HepG2 (cell line): ENCODE data around the gene LRRC8D. TPM values are rescaled to one million over a fixed set of nuclear protein-coding genes. Genes with fewer than 3 reads are reported as not detected.

ENCODE experiments used
- CREB3 ChIP-seq: sonication (generic); formaldehyde crosslinking; IDR thresholded peaks from 2 replicates; pipeline ENCODE4 v1.5.0; 2020; ENCODE audit warnings: missing genetic modification reagents
- EZH2 ChIP-seq: conservative IDR thresholded peaks from 2 replicates; pipeline ENCODE4 v1.6.1; 2012; ENCODE audit warnings: mild to moderate bottlenecking, low read depth, low read length, moderate library complexity
- FOXA3 ChIP-seq: IDR thresholded peaks from 2 replicates; pipeline ENCODE4 v1.6.1; 2016; ENCODE audit warnings: missing genetic modification reagents, missing compliant biosample characterization
- FOXK1 ChIP-seq: sonication (generic); formaldehyde crosslinking; IDR thresholded peaks from 2 replicates; pipeline ENCODE4 v1.4.0; 2020; ENCODE audit warnings: low read depth, missing genetic modification reagents, borderline replicate concordance
- FOXK2 ChIP-seq: fragments of 450-650 bp; IDR thresholded peaks from 2 replicates; pipeline ENCODE4 v1.6.1; 2016
- HIC2 ChIP-seq: sonication (generic); formaldehyde crosslinking; IDR thresholded peaks from 2 replicates; pipeline ENCODE4 v1.9.0; 2022; ENCODE audit warnings: low read depth, missing genetic modification reagents
- HMG20A ChIP-seq: IDR thresholded peaks from 2 replicates; pipeline ENCODE4 v1.6.1; 2016; ENCODE audit warnings: borderline replicate concordance
- HOXA7 ChIP-seq: sonication (generic); formaldehyde crosslinking; IDR thresholded peaks from 2 replicates; pipeline ENCODE4 v1.8.1; 2022; ENCODE audit warnings: mild to moderate bottlenecking, missing genetic modification reagents, moderate library complexity
- IRF2 ChIP-seq: IDR thresholded peaks from 2 replicates; pipeline ENCODE4 v1.6.1; 2018; ENCODE audit warnings: missing genetic modification reagents, missing compliant biosample characterization
- KDM5A ChIP-seq: fragments of 200-600 bp; sonication (generic); IDR thresholded peaks from 2 replicates; pipeline ENCODE4 v1.7.0; 2018; ENCODE audit warnings: antibody characterized with exemption, mild to moderate bottlenecking, low read length, borderline replicate concordance
- KLF6 ChIP-seq: IDR thresholded peaks from 2 replicates; pipeline ENCODE4 v1.8.0; 2016; ENCODE audit warnings: missing biosample characterization, missing genetic modification reagents
- MAFF ChIP-seq: IDR thresholded peaks from 2 replicates; pipeline ENCODE4 v1.6.1; 2011; ENCODE audit warnings: low read depth, low read length, improper control_type of control experiment
- SIX1 ChIP-seq: sonication (generic); formaldehyde crosslinking; IDR thresholded peaks from 2 replicates; pipeline ENCODE4 v1.4.0; 2020; ENCODE audit warnings: missing genetic modification reagents, borderline replicate concordance
- SOX13 ChIP-seq, 3 experiments: fragments of 450-650 bp in 1 of 3; sonication (generic) in 1 of 3; formaldehyde crosslinking in 1 of 3; IDR thresholded peaks in 2 of 3; conservative IDR thresholded peaks in 1 of 3; 2 replicates each; pipeline versions ENCODE4 v1.5.0 to v1.6.1; 2016 to 2020; ENCODE audit warnings: antibody characterized with exemption in 1 of 3, mild to moderate bottlenecking in 1 of 3, missing compliant biosample characterization in 1 of 3, missing genetic modification reagents in 1 of 3, moderate library complexity in 1 of 3
- TBX2 ChIP-seq: sonication (generic); formaldehyde crosslinking; IDR thresholded peaks from 2 replicates; pipeline ENCODE4 v1.5.0; 2020; ENCODE audit warnings: missing genetic modification reagents, mild to moderate bottlenecking, borderline replicate concordance
- THRA ChIP-seq: sonication (generic); formaldehyde crosslinking; IDR thresholded peaks from 2 replicates; pipeline ENCODE4 v1.4.0; 2020; ENCODE audit warnings: missing genetic modification reagents, borderline replicate concordance
- ZNF225 ChIP-seq: sonication (generic); formaldehyde crosslinking; IDR thresholded peaks from 2 replicates; pipeline ENCODE4 v1.4.0; 2020; ENCODE audit warnings: mild to moderate bottlenecking, missing genetic modification reagents
- ZNF3 ChIP-seq: IDR thresholded peaks from 2 replicates; pipeline ENCODE4 v1.7.0; 2017; ENCODE audit warnings: inconsistent platforms
- ZNF367 ChIP-seq: sonication (generic); formaldehyde crosslinking; IDR thresholded peaks from 2 replicates; pipeline ENCODE4 v1.4.0; 2020; ENCODE audit warnings: missing genetic modification reagents, borderline replicate concordance
- ZNF430 ChIP-seq: sonication (generic); formaldehyde crosslinking; IDR thresholded peaks from 2 replicates; pipeline ENCODE4 v1.9.0; 2021; ENCODE audit warnings: mild to moderate bottlenecking, missing genetic modification reagents
- ZNF629 ChIP-seq: sonication (generic); formaldehyde crosslinking; conservative IDR thresholded peaks from 2 replicates; pipeline ENCODE4 v1.5.0; 2020; ENCODE audit warnings: missing genetic modification reagents
- ZNF816 ChIP-seq: sonication (generic); formaldehyde crosslinking; IDR thresholded peaks from 2 replicates; pipeline ENCODE4 v1.8.0; 2022; ENCODE audit warnings: missing genetic modification reagents, mild to moderate bottlenecking, borderline replicate concordance
- ZUFSP ChIP-seq: sonication (generic); formaldehyde crosslinking; IDR thresholded peaks from 2 replicates; pipeline ENCODE4 v1.9.0; 2021; ENCODE audit warnings: missing genetic modification reagents, mild to moderate bottlenecking, borderline replicate concordance
- polyA plus RNA-seq, 8 experiments: library from polyadenylated mRNA; depleted of rRNA in 3 of 8; stranded (reverse) in 7 of 8; unstranded in 1 of 8; fragments of >200 nt; fragmentation: Illumina TruSeq in 4 of 8; extraction: Trizol in 4 of 8; gene quantifications; 2 replicates each; pipeline versions ENCODE4 v1.2.1 to v1.2.3, GENCODE V29; 2011 to 2016; ENCODE audit warnings: low read depth in 4 of 8, missing spikeins in 1 of 8, mixed read lengths in 1 of 8; ENCODE audit not compliant: insufficient read depth in 1 of 8
- total RNA-seq, 5 experiments: library from RNA; depleted of rRNA; stranded (reverse); fragments of >200 nt; fragmentation: Illumina TruSeq; extraction: Trizol; gene quantifications; 2 replicates each; pipeline ENCODE4 v1.2.3, GENCODE V29; 2016; ENCODE audit warnings: low read depth in 1 of 5

The LRRC8D gene
- total and polyA plus RNA-seq, 2 of the 13 experiments (the other 11 are each of a cell fraction or from before 2014, with no cell fraction given), result 29.9 to 45.5 TPM

GRCh38 chr1:89938171-89939055, 117.6 kb downstream of the LRRC8D start (continued):
- TF ChIP-seq HIC2 (no peak), FOXA3 (CRISPR knock-in tag) (peak; percentile 40; the same call in 1 of the 2 replicates), KDM5A (no peak), IRF2 (no peak), FOXK2 (no peak), CREB3 (CRISPR knock-in tag) (no peak), SOX13 (IDR thresholded peaks at IDR 0.05) (no peak), SOX13 (CRISPR knock-in tag; conservative IDR thresholded peaks at IDR 0.05 in 1 of 2, IDR thresholded peaks at IDR 0.05 in 1 of 2) (peak in 1 of 2 experiments; percentile 78; a peak in 2 of 4 replicates), KLF6 (CRISPR knock-in tag) (0 out of 2 replicates have a peak, but pooled peaks have one; percentile 6), ZNF816 (CRISPR knock-in tag) (no peak), MAFF (peak; percentile 99), THRA (CRISPR knock-in tag) (0 out of 2 replicates have a peak, but pooled peaks have one; percentile 33), ZNF3 (CRISPR knock-in tag) (no peak), ZNF225 (no peak), FOXK1 (CRISPR knock-in tag) (peak; percentile 30; the same call in 1 of the 2 replicates), HOXA7 (no peak), HMG20A (CRISPR knock-in tag) (peak; percentile 44; the same call in 1 of the 2 replicates), ZNF367 (CRISPR knock-in tag) (0 out of 2 replicates have a peak, but pooled peaks have one; percentile 29), SIX1 (0 out of 2 replicates have a peak, but pooled peaks have one; percentile 19), EZH2 (no peak), ZNF430 (CRISPR knock-in tag) (no peak), ZNF629 (no peak), TBX2 (CRISPR knock-in tag) (peak; percentile 25; the same call in 1 of the 2 replicates), ZUFSP (CRISPR knock-in tag) (no peak)
